Skeletal muscle satellite cell (primary cell): Measurements from ENCODE around the gene DPP6.

Source experiments
- H3K27me3 ChIP-seq: 2 replicates; pipeline ENCODE4 v1.7.0; 2013; ENCODE audit warnings: low read length; ENCODE audit not compliant: control insufficient read depth, insufficient read depth
- H3K36me3 ChIP-seq: 2 replicates; pipeline ENCODE4 v1.7.0; 2013; ENCODE audit warnings: mild to moderate bottlenecking, control low read depth, low read length; ENCODE audit not compliant: insufficient read depth
- H3K4me1 ChIP-seq: 2 replicates; pipeline ENCODE4 v1.7.0; 2013; ENCODE audit warnings: low read length; ENCODE audit not compliant: control insufficient read depth, insufficient read depth
- H3K4me2 ChIP-seq: 2 replicates; pipeline ENCODE4 v1.7.0; 2013; ENCODE audit warnings: mild to moderate bottlenecking, low read length
- H3K4me3 ChIP-seq: 2 replicates; pipeline ENCODE4 v1.7.0; 2013; ENCODE audit warnings: low read length
- H3K9ac ChIP-seq: 2 replicates; pipeline ENCODE4 v1.7.0; 2013; ENCODE audit warnings: mild to moderate bottlenecking, low read depth, low read length, moderate library complexity
- H3K9me3 ChIP-seq: replicated peaks from 2 replicates; pipeline ENCODE4 v1.7.0; 2013; ENCODE audit warnings: mild to moderate bottlenecking, control low read depth, low read length

The DPP6 gene

DNA sequence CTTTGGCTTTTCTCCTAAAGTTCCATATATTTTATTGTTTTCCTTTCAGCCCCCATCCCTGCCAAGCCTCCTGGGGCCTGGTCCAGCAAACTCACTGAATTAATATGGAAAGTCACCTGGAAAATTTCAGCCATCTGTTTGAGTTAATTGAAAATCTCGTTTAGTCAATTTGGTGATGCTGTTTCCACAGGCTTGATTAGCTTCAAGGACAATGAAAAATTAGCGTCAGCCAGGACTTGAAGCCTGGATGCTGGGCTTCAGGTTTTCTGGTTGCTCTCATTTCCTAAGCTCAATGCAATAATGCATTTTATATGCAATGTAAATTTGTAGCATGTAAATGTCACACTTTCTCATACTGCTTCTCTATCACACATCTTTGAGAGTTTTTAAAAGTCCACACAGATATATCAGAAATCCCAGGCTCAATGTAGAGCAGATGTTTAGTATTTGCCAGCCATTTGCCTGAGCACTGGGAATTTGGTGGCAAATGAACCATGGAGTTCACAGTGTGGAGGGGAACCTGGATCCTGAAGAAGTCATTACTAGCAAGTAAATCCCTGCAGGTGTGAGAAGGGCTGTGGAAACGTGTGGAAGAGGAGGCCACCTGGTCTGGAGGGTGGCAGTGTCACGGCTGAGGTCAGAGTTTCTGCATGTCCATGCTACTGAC, 722.2 kb downstream of the DPP6 start:
- no peaks in the 10 kb centered on the region for H3K27me3 ChIP-seq
- H3K4me2 ChIP-seq = no peak overlapping the region
- no peak overlapping the region for H3K4me3 ChIP-seq
- H3K4me1 ChIP-seq = no peaks in the 10 kb centered on the region
- H3K9ac ChIP-seq = no peak overlapping the region
- H3K36me3 ChIP-seq = no peaks in the 10 kb centered on the region
- peaks cover 24% of the 10 kb centered on the region for H3K9me3 ChIP-seq

DNA sequence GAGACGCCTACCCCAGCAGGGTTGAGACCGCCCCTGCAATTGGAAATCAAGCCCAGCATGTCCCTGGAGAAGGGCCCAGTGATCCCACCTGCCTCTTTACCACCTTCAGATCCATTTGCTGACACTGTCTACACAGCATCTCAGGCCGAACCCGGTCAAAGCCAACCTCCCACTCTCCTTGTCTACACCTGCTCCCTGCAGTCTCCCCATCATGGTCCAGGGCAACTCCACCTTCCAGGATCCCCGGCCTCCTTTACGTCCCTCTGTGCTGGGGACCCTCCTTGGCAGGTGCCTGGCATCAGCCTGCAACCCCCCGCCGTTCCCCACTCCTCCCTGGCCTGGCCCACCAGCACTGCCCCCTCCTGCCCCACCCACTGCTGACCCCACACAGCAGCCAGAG, 723.5 kb downstream of the DPP6 start:
- no peaks in the 10 kb centered on the region for H3K27me3 ChIP-seq
- no peak overlapping the region for H3K4me3 ChIP-seq
- H3K4me1 ChIP-seq = no peaks in the 10 kb centered on the region
- no peak overlapping the region for H3K4me2 ChIP-seq
- H3K9ac ChIP-seq = no peak overlapping the region
- H3K9me3 ChIP-seq = peaks cover 24% of the 10 kb centered on the region
- H3K36me3 ChIP-seq = no peaks in the 10 kb centered on the region

DNA sequence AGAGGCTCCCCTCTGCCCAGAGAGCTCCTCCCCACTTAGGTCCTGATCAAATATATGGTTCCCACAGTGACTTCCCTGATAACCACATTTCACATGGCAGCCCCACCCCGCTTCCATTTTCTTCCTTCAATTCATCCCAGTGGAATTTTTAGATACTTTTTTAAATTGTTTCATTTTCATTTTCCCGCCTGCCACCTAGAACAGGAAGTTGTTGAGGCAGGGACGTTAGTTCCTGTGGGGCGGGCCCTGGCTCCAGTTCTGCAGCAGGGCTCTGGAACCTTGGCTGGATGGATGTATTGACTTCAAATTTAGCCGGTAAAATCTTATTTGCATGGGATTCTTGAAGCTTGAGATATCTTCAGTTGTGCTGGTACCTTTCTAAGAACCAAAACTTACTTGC, 724.2 kb downstream of the DPP6 start:
- Histone ChIP-seq H3K4me3 (no peak overlapping the region), H3K36me3 (no peaks in the 10 kb centered on the region), H3K4me2 (no peak overlapping the region), H3K9ac (no peak overlapping the region), H3K27me3 (no peaks in the 10 kb centered on the region), H3K4me1 (no peaks in the 10 kb centered on the region), H3K9me3 (peaks cover 22% of the 10 kb centered on the region)

GRCh38 chr7:154777023-154777422, 724.8 kb downstream of the DPP6 start:
- H3K27me3 ChIP-seq = no peaks in the 10 kb centered on the region
- peaks cover 16% of the 10 kb centered on the region for H3K9me3 ChIP-seq
- H3K4me2 ChIP-seq = no peak overlapping the region
- H3K4me1 ChIP-seq = no peaks in the 10 kb centered on the region
- H3K4me3 ChIP-seq = no peak overlapping the region
- H3K36me3 ChIP-seq = no peaks in the 10 kb centered on the region
- H3K9ac ChIP-seq = no peak overlapping the region

DNA sequence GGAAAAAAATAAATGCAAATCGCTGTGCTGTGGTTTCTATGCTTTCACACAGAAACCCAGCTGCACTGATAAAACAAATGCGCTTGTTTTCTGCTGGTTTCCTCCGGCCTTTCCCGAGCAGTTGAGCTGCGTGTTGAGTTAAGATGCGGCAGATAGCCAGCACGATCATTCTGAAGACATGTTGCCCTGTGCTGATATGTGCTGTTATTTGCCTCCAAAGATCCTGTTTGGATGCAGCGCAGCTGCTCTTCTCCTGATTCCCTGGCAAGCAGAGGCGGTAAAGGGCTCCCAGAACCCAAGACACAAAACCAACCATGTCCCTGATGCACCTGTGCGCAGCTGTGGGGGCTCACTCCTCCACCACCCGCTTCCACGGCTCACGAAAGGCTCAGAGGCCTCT, 725.3 kb downstream of the DPP6 start:
- H3K9me3 ChIP-seq = peaks cover 16% of the 10 kb centered on the region
- H3K9ac ChIP-seq = no peak overlapping the region
- H3K27me3 ChIP-seq = no peaks in the 10 kb centered on the region
- no peak overlapping the region for H3K4me3 ChIP-seq
- no peak overlapping the region for H3K4me2 ChIP-seq
- no peaks in the 10 kb centered on the region for H3K36me3 ChIP-seq
- H3K4me1 ChIP-seq = no peaks in the 10 kb centered on the region

- Histone ChIP-seq H3K27me3 (no peaks in the 10 kb centered on the region), H3K9ac (no peak overlapping the region), H3K4me3 (no peak overlapping the region), H3K4me1 (no peaks in the 10 kb centered on the region), H3K4me2 (no peak overlapping the region), H3K36me3 (no peaks in the 10 kb centered on the region), H3K9me3 (peaks cover 16% of the 10 kb centered on the region)
Measured at GRCh38 chr7:154777908-154778307, 725.7 kb downstream of the DPP6 start.

- Histone ChIP-seq H3K4me2 (no peak overlapping the region), H3K27me3 (no peaks in the 10 kb centered on the region), H3K4me1 (no peaks in the 10 kb centered on the region), H3K9me3 (peaks cover 8% of the 10 kb centered on the region), H3K9ac (no peak overlapping the region), H3K36me3 (no peaks in the 10 kb centered on the region), H3K4me3 (no peak overlapping the region)
Measured at GRCh38 chr7:154781369-154782303, 729.4 kb downstream of the DPP6 start.

DNA sequence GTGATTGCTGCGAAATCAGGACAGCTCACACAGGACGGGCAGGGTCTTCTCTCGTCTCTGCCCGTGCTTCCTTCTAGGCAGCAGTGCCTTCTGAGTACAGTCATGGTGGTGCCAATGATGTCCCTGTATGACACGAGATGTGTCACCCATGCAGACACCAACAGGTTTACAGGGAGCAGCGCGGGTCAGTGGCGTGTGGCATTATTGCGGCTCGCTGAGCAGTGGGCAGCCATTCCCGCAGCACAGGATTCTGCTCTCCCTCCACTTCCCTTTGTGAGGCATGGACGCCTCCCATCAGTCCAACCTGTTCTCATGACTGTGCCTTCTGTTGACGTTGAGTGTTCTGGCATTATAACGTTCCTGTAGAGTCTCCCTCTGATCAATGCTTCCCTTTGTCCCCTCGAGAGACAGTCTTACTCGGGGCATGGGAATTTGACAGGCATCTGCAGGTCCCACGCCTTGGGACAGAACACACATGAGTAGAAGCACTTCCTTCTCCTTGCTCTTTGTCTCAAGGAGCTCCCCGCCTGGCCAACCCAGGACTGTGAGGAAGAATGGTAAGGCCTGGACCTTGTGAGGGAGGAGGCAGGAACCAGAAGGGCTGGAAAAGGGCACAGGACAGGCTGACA, 731.2 kb downstream of the DPP6 start:
- Histone ChIP-seq H3K9ac (no peak overlapping the region), H3K27me3 (no peaks in the 10 kb centered on the region), H3K36me3 (no peaks in the 10 kb centered on the region), H3K4me2 (no peak overlapping the region), H3K4me3 (no peak overlapping the region), H3K4me1 (no peaks in the 10 kb centered on the region), H3K9me3 (no peaks in the 10 kb centered on the region)

- no peaks in the 10 kb centered on the region for H3K27me3 ChIP-seq
- H3K9ac ChIP-seq = no peak overlapping the region
- H3K4me3 ChIP-seq = no peak overlapping the region
- H3K9me3 ChIP-seq = no peaks in the 10 kb centered on the region
- no peaks in the 10 kb centered on the region for H3K36me3 ChIP-seq
- H3K4me1 ChIP-seq = no peaks in the 10 kb centered on the region
- no peak overlapping the region for H3K4me2 ChIP-seq
Measured at GRCh38 chr7:154785898-154786297, 733.7 kb downstream of the DPP6 start.

- Histone ChIP-seq H3K27me3 (no peaks in the 10 kb centered on the region), H3K4me3 (no peak overlapping the region)
Measured at GRCh38 chr7:154789404-154789803, 737.2 kb downstream of the DPP6 start.

GRCh38 chr7:154791611-154792010, 739.4 kb downstream of the DPP6 start:
- no peak overlapping the region for H3K4me2 ChIP-seq
- H3K9me3 ChIP-seq = no peaks in the 10 kb centered on the region
- H3K4me3 ChIP-seq = no peak overlapping the region
- no peaks in the 10 kb centered on the region for H3K4me1 ChIP-seq
- no peaks in the 10 kb centered on the region for H3K36me3 ChIP-seq
- H3K9ac ChIP-seq = no peak overlapping the region
- no peaks in the 10 kb centered on the region for H3K27me3 ChIP-seq

More at GRCh38 chr7:154789404-154789803, 737.2 kb downstream of the DPP6 start:
- Histone ChIP-seq H3K36me3 (no peaks in the 10 kb centered on the region), H3K9ac (no peak overlapping the region), H3K4me2 (no peak overlapping the region), H3K4me1 (no peaks in the 10 kb centered on the region), H3K9me3 (no peaks in the 10 kb centered on the region)
